Neural cell (in vitro differentiated cells): ENCODE measurements around the gene PRDX5. TPM values are rescaled to one million over a fixed set of nuclear protein-coding genes. Genes with fewer than 3 reads are reported as not detected.

Source experiments
- H2AFZ ChIP-seq: fragments of 200-600, 300-800 bp; sonication (generic), shearing (Covaris generic); 2 replicates; pipeline ENCODE4 v1.6.0; 2014; ENCODE audit warnings: low read depth, mild to moderate bottlenecking, antibody characterized with exemption, low read length, moderate library complexity
- H3F3A ChIP-seq: fragments of 200-600 bp; shearing (Covaris generic); 2 replicates; pipeline ENCODE4 v1.6.1; 2016; ENCODE audit warnings: mild to moderate bottlenecking, moderate library complexity, mixed read lengths, antibody characterized with exemption, low read length; ENCODE audit not compliant: insufficient read depth, poor library complexity, severe bottlenecking
- H3K27ac ChIP-seq: fragments of 200-600, 300-800 bp; sonication (generic), shearing (Covaris generic); 2 replicates; pipeline ENCODE4 v1.5.1; 2014; ENCODE audit warnings: mild to moderate bottlenecking, low read length, moderate library complexity
- H3K27me3 ChIP-seq: fragments of 300-800, 200-600 bp; sonication (generic), shearing (Covaris generic); 2 replicates; pipeline ENCODE4 v1.6.0; 2014; ENCODE audit warnings: mild to moderate bottlenecking, low read depth, low read length, moderate library complexity; ENCODE audit not compliant: insufficient read depth
- H3K36me3 ChIP-seq: fragments of 300-800, 200-600 bp; sonication (generic), shearing (Covaris generic); 2 replicates; pipeline ENCODE4 v1.5.1; 2014; ENCODE audit warnings: mild to moderate bottlenecking, antibody characterized with exemption, low read length, moderate library complexity; ENCODE audit not compliant: insufficient read depth
- H3K4me2 ChIP-seq: fragments of 300-800, 200-600 bp; sonication (generic), shearing (Covaris generic); 2 replicates; pipeline ENCODE4 v1.6.0; 2014; ENCODE audit warnings: mild to moderate bottlenecking, low read length
- H3K4me3 ChIP-seq: fragments of 300-800, 200-600 bp; sonication (generic), shearing (Covaris generic); 2 replicates; pipeline ENCODE4 v1.5.1; 2014; ENCODE audit warnings: mild to moderate bottlenecking, low read length, moderate library complexity
- H3K79me2 ChIP-seq: fragments of 200-600 bp; shearing (Covaris generic); replicated peaks from 2 replicates; pipeline ENCODE4 v1.6.0; 2014; ENCODE audit warnings: mild to moderate bottlenecking, low read length, moderate library complexity; ENCODE audit not compliant: insufficient read depth
- H3K9ac ChIP-seq: fragments of 300-800, 200-600 bp; sonication (generic), shearing (Covaris generic); 2 replicates; pipeline ENCODE4 v1.6.1; 2016; ENCODE audit warnings: mild to moderate bottlenecking, low read length, mixed read lengths
- H3K9me2 ChIP-seq: fragments of 200-600 bp; shearing (Covaris generic); 2 replicates; pipeline ENCODE4 v1.6.1; 2016; ENCODE audit warnings: mild to moderate bottlenecking, low read length, mixed read lengths; ENCODE audit not compliant: insufficient read depth
- H3K9me3 ChIP-seq: fragments of 200-600, 300-800 bp; sonication (generic), shearing (Covaris generic); 2 replicates; pipeline ENCODE4 v1.6.1; 2016; ENCODE audit warnings: mild to moderate bottlenecking, mixed run types, low read length, moderate library complexity, mixed read lengths
- H4K20me1 ChIP-seq: fragments of 200-600 bp; shearing (Covaris generic); 2 replicates; pipeline ENCODE4 v1.6.1; 2016; ENCODE audit warnings: mild to moderate bottlenecking, mixed run types; ENCODE audit not compliant: insufficient read depth
- EP300 ChIP-seq: fragments of 450-650 bp; conservative IDR thresholded peaks from 2 replicates; pipeline ENCODE4 v1.6.1; 2014; ENCODE audit warnings: antibody characterized with exemption, mild to moderate bottlenecking, moderate library complexity; ENCODE audit not compliant: poor library complexity, severe bottlenecking
- EZH2 ChIP-seq: fragments of 200-600, 300-800 bp; shearing (Covaris generic), sonication (generic); IDR thresholded peaks from 2 replicates; pipeline ENCODE4 v1.6.1; 2014; ENCODE audit warnings: antibody characterized with exemption, low read length, borderline replicate concordance, mild to moderate bottlenecking; ENCODE audit not compliant: insufficient read depth, poor library complexity, severe bottlenecking
- MXI1 ChIP-seq: fragments of 450-650 bp; conservative IDR thresholded peaks from 2 replicates; pipeline ENCODE4 v1.6.1; 2014; ENCODE audit warnings: antibody characterized with exemption, mild to moderate bottlenecking; ENCODE audit not compliant: poor library complexity, severe bottlenecking
- POLR2AphosphoS5 ChIP-seq: IDR thresholded peaks from 2 replicates; pipeline ENCODE4 v1.6.1; 2012
- RAD21 ChIP-seq: fragments of 450-650 bp; conservative IDR thresholded peaks from 2 replicates; pipeline ENCODE4 v1.6.1; 2014; ENCODE audit warnings: antibody characterized with exemption, mild to moderate bottlenecking, moderate library complexity
- SMC3 ChIP-seq: fragments of 450-650 bp; conservative IDR thresholded peaks from 2 replicates; pipeline ENCODE4 v1.6.1; 2014; ENCODE audit warnings: antibody characterized with exemption, mild to moderate bottlenecking, moderate library complexity; ENCODE audit not compliant: poor library complexity
- TAF1 ChIP-seq: IDR thresholded peaks from 2 replicates; pipeline ENCODE4 v1.6.1; 2012; ENCODE audit warnings: low read depth
- polyA plus RNA-seq: library from polyadenylated mRNA; depleted of rRNA; stranded (reverse); fragments of >200 nt; gene quantifications from 2 replicates; pipeline ENCODE4 v1.2.3, GENCODE V29; 2014
- TF ChIP-seq, protein P1 (sequence below): fragments of 450-650 bp; IDR thresholded peaks from 2 replicates; pipeline ENCODE4 v1.5.1; 2014; ENCODE audit warnings: antibody characterized with exemption, mild to moderate bottlenecking, moderate library complexity; ENCODE audit not compliant: poor library complexity, severe bottlenecking
- TF ChIP-seq, protein P2 (sequence below): IDR thresholded peaks from 2 replicates; pipeline ENCODE4 v1.6.1; 2012; ENCODE audit warnings: borderline replicate concordance

The PRDX5 gene
- polyA plus RNA-seq, 1 donor from 2014 or later = 452 TPM

DNA sequence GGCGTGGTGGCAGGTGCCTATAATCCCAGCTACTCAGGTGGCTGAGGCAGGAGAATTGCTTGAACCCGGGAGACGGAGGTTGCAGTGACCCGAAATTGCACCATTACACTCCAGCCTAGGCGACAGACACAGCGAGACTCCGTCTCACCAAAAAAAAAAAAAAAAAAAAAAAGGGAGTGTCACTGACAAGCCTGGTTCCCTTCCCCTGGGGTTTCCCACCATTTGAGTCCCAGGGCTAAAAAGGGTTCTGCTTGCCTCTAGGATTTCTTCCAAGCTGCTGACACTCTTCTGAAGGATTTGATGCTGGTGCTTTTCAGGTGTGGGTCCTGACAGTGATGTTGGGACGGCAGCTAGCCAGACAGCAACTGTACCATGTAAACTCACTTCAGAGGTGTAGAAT lies 20.8 kb downstream of the PRDX5 start:
- Histone ChIP-seq H4K20me1 (no peaks in the 10 kb centered on the region), H3K4me3 (no peak overlapping the region), H3K27ac (no peak overlapping the region), H3K36me3 (no peaks in the 10 kb centered on the region), H2AFZ (no peak overlapping the region), H3K27me3 (no peaks in the 10 kb centered on the region), H3K79me2 (no peaks in the 10 kb centered on the region), H3K4me2 (no peak overlapping the region), H3K9ac (no peak overlapping the region), H3K9me2 (no peaks in the 10 kb centered on the region), H3F3A (no peaks in the 10 kb centered on the region), H3K9me3 (no peaks in the 10 kb centered on the region)
- TF ChIP-seq TAF1 = no peak
- TF ChIP-seq EZH2 = no peak
- TF ChIP-seq RAD21 = no peak
- TF ChIP-seq EP300 = no peak
- no peak for TF ChIP-seq SMC3
- TF ChIP-seq, protein P1, sequence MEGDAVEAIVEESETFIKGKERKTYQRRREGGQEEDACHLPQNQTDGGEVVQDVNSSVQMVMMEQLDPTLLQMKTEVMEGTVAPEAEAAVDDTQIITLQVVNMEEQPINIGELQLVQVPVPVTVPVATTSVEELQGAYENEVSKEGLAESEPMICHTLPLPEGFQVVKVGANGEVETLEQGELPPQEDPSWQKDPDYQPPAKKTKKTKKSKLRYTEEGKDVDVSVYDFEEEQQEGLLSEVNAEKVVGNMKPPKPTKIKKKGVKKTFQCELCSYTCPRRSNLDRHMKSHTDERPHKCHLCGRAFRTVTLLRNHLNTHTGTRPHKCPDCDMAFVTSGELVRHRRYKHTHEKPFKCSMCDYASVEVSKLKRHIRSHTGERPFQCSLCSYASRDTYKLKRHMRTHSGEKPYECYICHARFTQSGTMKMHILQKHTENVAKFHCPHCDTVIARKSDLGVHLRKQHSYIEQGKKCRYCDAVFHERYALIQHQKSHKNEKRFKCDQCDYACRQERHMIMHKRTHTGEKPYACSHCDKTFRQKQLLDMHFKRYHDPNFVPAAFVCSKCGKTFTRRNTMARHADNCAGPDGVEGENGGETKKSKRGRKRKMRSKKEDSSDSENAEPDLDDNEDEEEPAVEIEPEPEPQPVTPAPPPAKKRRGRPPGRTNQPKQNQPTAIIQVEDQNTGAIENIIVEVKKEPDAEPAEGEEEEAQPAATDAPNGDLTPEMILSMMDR = no peak
- no peak for TF ChIP-seq MXI1
- no peak for TF ChIP-seq POLR2AphosphoS5
- TF ChIP-seq, protein P2, sequence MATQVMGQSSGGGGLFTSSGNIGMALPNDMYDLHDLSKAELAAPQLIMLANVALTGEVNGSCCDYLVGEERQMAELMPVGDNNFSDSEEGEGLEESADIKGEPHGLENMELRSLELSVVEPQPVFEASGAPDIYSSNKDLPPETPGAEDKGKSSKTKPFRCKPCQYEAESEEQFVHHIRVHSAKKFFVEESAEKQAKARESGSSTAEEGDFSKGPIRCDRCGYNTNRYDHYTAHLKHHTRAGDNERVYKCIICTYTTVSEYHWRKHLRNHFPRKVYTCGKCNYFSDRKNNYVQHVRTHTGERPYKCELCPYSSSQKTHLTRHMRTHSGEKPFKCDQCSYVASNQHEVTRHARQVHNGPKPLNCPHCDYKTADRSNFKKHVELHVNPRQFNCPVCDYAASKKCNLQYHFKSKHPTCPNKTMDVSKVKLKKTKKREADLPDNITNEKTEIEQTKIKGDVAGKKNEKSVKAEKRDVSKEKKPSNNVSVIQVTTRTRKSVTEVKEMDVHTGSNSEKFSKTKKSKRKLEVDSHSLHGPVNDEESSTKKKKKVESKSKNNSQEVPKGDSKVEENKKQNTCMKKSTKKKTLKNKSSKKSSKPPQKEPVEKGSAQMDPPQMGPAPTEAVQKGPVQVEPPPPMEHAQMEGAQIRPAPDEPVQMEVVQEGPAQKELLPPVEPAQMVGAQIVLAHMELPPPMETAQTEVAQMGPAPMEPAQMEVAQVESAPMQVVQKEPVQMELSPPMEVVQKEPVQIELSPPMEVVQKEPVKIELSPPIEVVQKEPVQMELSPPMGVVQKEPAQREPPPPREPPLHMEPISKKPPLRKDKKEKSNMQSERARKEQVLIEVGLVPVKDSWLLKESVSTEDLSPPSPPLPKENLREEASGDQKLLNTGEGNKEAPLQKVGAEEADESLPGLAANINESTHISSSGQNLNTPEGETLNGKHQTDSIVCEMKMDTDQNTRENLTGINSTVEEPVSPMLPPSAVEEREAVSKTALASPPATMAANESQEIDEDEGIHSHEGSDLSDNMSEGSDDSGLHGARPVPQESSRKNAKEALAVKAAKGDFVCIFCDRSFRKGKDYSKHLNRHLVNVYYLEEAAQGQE = no peak

DNA sequence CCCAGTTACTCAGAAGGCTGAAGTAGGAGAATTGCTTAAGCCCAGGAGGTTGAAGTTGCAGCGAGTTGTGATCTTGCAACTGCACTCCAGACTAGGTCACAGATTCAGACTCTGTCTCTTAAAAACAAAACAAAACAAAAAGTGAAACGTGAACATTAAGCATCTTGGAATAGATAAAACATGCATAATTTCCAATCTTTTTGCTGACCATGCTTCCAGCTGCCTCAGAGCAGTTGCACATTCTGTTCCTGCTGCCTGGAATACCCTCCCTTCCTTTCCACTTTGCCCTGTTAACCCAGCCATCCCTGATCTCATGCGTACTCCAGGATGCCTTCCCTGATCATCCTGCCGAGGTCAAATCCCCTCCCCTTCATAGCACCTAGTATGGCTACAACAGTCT lies 21.4 kb downstream of the PRDX5 start:
- no peak overlapping the region for H3K4me2 ChIP-seq

More for the DNA sequence above, 21.4 kb downstream of the PRDX5 start:
- H3K36me3 ChIP-seq = no peaks in the 10 kb centered on the region
- H3K9ac ChIP-seq = no peak overlapping the region
- no peaks in the 10 kb centered on the region for H3K9me2 ChIP-seq
- no peak overlapping the region for H2AFZ ChIP-seq
- TF ChIP-seq MXI1 (no peak), TAF1 (no peak)
- H3K4me3 ChIP-seq = no peak overlapping the region
- H3K79me2 ChIP-seq = no peaks in the 10 kb centered on the region
- H4K20me1 ChIP-seq = no peaks in the 10 kb centered on the region
- H3F3A ChIP-seq = no peaks in the 10 kb centered on the region
- no peaks in the 10 kb centered on the region for H3K27me3 ChIP-seq
- H3K27ac ChIP-seq = no peak overlapping the region
- no peaks in the 10 kb centered on the region for H3K9me3 ChIP-seq
